Cardiac muscle cell (in vitro differentiated cells and primary cell): ENCODE data around the gene ZCCHC7. TPM values are rescaled to one million over a fixed set of nuclear protein-coding genes. Genes with fewer than 3 reads are reported as not detected.
A peak's percentile ranks its signal among the peaks of the same experiment; 100 is the strongest.
"Not testable (repeated sequence)": the region's sequence is repeated elsewhere in the genome, so short reads cannot be mapped to it uniquely, and the experiment has no call there.

ENCODE experiments used
- DNase-seq, 2 donors: peaks; one replicate each; pipeline versions ENCODE4 v3.0.0 to v3.0.0-alpha.2; 2010 to 2017; ENCODE audit warnings: low read depth in 1 of 2, low spot score in 1 of 2
- H3K27ac ChIP-seq: fragments of 200-600 bp; sonication (generic); 2 replicates; pipeline ENCODE4 v1.5.1; 2016
- H3K27me3 ChIP-seq: fragments of 200-600 bp; sonication (generic); 2 replicates; pipeline ENCODE4 v1.6.0; 2016; ENCODE audit warnings: control low read depth
- H3K36me3 ChIP-seq: fragments of 200-600 bp; sonication (generic); 2 replicates; pipeline ENCODE4 v1.5.1; 2016; ENCODE audit warnings: control low read depth
- H3K4me1 ChIP-seq: fragments of 200-600 bp; sonication (generic); 2 replicates; pipeline ENCODE4 v1.8.1; 2017; ENCODE audit warnings: low read depth, mild to moderate bottlenecking, mixed run types
- H3K4me3 ChIP-seq: fragments of 200-600 bp; sonication (generic); 2 replicates; pipeline ENCODE4 v1.5.1; 2016; ENCODE audit warnings: mild to moderate bottlenecking
- H3K9me3 ChIP-seq: fragments of 200-600 bp; sonication (generic); 2 replicates; pipeline ENCODE4 v1.5.1; 2017; ENCODE audit warnings: low read depth, mild to moderate bottlenecking, control low read depth
- polyA plus RNA-seq: library from polyadenylated mRNA; unstranded; fragments of >200 nt; fragmentation: Nextera tagmentation; extraction: Ambion mirVana; gene quantifications from 2 replicates; pipeline ENCODE4 v1.2.1, GENCODE V29; 2016
- total RNA-seq: library from RNA; depleted of rRNA; stranded (reverse); fragments of >200 nt; gene quantifications from 2 replicates; pipeline ENCODE4 v1.2.3, GENCODE V29; 2016
- TF ChIP-seq, protein P1 (sequence below): IDR thresholded peaks from 2 replicates; pipeline ENCODE4 v1.5.1; 2012; ENCODE audit warnings: low read depth, mild to moderate bottlenecking, low read length

Gene ZCCHC7
- total and polyA plus RNA-seq, 2 experiments from 2014 or later: 15.0 to 18.8 TPM

DNA sequence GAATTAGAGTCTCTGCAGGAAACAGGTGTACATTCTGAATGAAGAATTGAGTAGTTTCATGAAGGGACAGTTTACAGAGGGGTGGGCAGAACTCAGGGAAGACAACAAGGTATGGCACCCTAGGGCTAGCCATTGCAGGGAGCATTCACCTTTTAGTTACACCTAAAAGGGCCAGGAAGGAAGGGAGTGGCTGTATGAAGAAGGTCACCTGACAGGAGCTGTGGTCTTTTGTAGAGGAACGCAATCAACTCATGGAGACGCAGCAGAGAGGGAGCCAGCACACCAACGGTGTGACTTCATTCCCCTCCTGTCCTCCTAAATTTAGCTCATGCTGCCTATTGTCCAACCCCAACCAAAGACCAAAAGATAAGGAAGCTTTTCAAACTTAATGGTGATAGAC lies 12.7 kb upstream of the ZCCHC7 start:
- no peaks in the 10 kb centered on the region for H3K9me3 ChIP-seq
- no peaks in the 10 kb centered on the region for H3K27me3 ChIP-seq
- DNase-seq: no peak
- no peaks in the 10 kb centered on the region for H3K36me3 ChIP-seq
- H3K27ac ChIP-seq: no peak overlapping the region
- no peak overlapping the region for H3K4me3 ChIP-seq
- no peaks in the 10 kb centered on the region for H3K4me1 ChIP-seq
- TF ChIP-seq, protein P1, sequence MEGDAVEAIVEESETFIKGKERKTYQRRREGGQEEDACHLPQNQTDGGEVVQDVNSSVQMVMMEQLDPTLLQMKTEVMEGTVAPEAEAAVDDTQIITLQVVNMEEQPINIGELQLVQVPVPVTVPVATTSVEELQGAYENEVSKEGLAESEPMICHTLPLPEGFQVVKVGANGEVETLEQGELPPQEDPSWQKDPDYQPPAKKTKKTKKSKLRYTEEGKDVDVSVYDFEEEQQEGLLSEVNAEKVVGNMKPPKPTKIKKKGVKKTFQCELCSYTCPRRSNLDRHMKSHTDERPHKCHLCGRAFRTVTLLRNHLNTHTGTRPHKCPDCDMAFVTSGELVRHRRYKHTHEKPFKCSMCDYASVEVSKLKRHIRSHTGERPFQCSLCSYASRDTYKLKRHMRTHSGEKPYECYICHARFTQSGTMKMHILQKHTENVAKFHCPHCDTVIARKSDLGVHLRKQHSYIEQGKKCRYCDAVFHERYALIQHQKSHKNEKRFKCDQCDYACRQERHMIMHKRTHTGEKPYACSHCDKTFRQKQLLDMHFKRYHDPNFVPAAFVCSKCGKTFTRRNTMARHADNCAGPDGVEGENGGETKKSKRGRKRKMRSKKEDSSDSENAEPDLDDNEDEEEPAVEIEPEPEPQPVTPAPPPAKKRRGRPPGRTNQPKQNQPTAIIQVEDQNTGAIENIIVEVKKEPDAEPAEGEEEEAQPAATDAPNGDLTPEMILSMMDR: no peak

- H3K4me1 ChIP-seq, H3K9me3 ChIP-seq, H3K27ac ChIP-seq, H3K36me3 ChIP-seq, H3K4me3 ChIP-seq, DNase-seq, H3K27me3 ChIP-seq: not testable (repeated sequence)
Observed at GRCh38 chr9:37114442-37114841, 5.9 kb upstream of the ZCCHC7 start.

DNA sequence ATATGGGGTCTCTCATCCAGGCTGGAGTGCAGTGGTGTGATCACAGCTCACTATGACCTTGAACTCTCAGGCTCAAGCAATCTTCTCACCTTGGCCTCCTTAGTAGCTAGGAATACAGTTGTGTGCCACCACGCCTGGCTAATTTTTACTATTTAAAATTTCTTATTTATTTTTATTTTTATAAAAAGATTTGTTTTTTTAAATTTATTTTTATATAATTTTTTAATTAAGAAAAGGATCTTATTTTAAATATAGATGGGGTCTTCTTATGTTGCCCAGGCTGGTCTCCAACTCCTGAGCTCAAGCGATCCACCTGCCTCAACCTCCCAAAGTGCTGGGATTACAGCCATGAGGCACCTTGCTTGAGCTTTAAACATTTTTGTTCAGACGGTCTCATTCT lies 2.4 kb upstream of the ZCCHC7 start:
- DNase-seq: no peak
- no peaks in the 10 kb centered on the region for H3K9me3 ChIP-seq
- TF ChIP-seq, protein P1: no peak
- no peaks in the 10 kb centered on the region for H3K36me3 ChIP-seq
- no peak overlapping the region for H3K27ac ChIP-seq
- peaks cover 5% of the 10 kb centered on the region for H3K4me1 ChIP-seq
- H3K4me3 ChIP-seq: no peak overlapping the region
- no peaks in the 10 kb centered on the region for H3K27me3 ChIP-seq

DNA sequence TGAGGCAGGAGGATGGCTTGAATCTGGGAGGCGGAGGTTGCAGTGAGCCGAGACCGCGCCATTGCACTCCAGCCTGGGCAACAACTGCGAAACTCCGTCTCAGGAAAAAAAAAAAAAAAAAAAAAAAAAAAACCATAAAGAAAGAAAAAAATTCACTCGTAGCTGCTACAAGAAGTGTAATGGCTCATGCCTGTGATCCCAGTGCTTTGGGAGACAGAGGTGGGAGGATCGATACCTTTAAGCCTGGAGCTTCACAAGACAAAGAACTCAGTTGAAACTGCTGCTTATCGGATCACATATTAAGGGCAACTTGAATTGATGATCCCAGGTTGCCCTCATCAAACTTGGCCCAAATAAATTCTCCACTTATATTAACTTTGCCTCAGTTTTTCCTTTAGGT lies 1.0 kb upstream of the ZCCHC7 start:
- peaks cover 5% of the 10 kb centered on the region for H3K4me1 ChIP-seq
- H3K4me3 ChIP-seq: no peak overlapping the region
- no peaks in the 10 kb centered on the region for H3K27me3 ChIP-seq
- H3K36me3 ChIP-seq: no peaks in the 10 kb centered on the region
- no peak overlapping the region for H3K27ac ChIP-seq
- DNase-seq: no peak
- no peaks in the 10 kb centered on the region for H3K9me3 ChIP-seq
- TF ChIP-seq, protein P1: no peak

DNA sequence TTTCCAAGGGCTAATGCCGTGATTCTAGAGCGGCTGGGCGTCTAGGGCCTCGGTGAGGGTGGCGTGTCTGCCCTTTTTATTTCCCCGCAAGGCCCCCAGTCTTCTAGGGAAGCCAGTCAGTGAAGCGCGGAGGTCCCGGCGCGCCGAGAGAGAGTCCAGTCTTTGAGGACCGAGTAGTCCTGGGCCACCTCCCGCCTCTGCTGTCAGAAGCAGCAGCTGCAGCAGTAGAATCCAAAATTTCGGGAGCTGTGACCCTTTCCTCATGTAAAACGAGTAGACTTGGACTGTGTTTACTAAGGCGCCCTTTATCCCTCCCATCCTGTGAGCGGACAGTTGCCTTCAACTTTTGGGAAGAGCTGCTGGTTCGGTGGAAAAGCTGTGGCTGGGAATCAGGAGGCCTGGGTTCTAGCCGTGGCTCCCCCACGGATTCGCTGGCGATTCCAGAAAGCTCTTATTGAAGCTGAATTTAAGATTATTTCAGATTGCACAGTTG lies 515 bp downstream of the ZCCHC7 start:
- not testable (repeated sequence) for H3K4me1 ChIP-seq, DNase-seq, H3K36me3 ChIP-seq, H3K9me3 ChIP-seq, H3K27me3 ChIP-seq
- Histone ChIP-seq H3K27ac (peak overlapping the region; percentile 80), H3K4me3 (peak overlapping the region; percentile 76)

DNA sequence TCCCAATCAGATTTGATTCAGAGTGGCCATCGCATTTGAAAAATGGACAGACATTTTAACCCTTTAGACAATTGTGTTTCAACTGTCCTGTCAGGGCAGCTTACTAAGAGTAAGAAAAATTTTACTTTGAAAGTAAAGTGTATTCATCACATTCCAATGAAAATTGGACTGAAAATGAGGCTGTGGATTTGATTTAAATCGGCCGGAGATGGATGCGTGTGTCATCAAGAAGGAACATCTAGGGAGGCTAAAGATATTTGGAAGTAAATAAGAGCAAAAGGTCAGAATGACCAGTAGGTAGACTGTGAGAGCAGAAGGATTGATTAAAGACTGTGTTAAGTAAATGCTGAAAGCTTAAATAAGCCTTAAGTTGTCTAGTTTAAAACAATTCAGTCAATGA lies 1.5 kb downstream of the ZCCHC7 start:
- Histone ChIP-seq H3K9me3 (no peaks in the 10 kb centered on the region), H3K36me3 (peaks cover under 1% of the 10 kb centered on the region), H3K4me3 (peak overlapping the region; percentile 76), H3K27me3 (no peaks in the 10 kb centered on the region), H3K4me1 (peaks cover 5% of the 10 kb centered on the region), H3K27ac (no peak overlapping the region)
- DNase-seq: no peak
- TF ChIP-seq, protein P1: no peak
